Endodermal cell (in vitro differentiated cells): Measurements from ENCODE around the gene NCKAP5. TPM values are rescaled to one million over a fixed set of nuclear protein-coding genes. Genes with fewer than 3 reads are reported as not detected.

ENCODE experiments used
- DNase-seq: peaks from one replicate; pipeline ENCODE4 v3.0.0-alpha.2; 2017
- H3K27ac ChIP-seq: 2 replicates; pipeline ENCODE4 v1.5.1; 2013; ENCODE audit warnings: mild to moderate bottlenecking, low read depth, low read length, moderate library complexity
- H3K27me3 ChIP-seq: 2 replicates; pipeline ENCODE4 v1.6.1; 2013; ENCODE audit warnings: mild to moderate bottlenecking, low read length, moderate library complexity; ENCODE audit not compliant: insufficient read depth, control insufficient read depth, poor library complexity, severe bottlenecking
- H3K36me3 ChIP-seq: 2 replicates; pipeline ENCODE4 v1.7.0; 2013; ENCODE audit warnings: mild to moderate bottlenecking, low read length, moderate library complexity; ENCODE audit not compliant: control insufficient read depth, insufficient read depth
- H3K4me1 ChIP-seq: one replicate; pipeline ENCODE4 v1.7.0; 2013; ENCODE audit warnings: low read length; ENCODE audit not compliant: control insufficient read depth, insufficient read depth
- H3K4me3 ChIP-seq: 2 replicates; pipeline ENCODE4 v1.5.1; 2013; ENCODE audit warnings: mild to moderate bottlenecking, low read length, moderate library complexity
- H3K9ac ChIP-seq: 2 replicates; pipeline ENCODE4 v1.6.1; 2013; ENCODE audit warnings: mild to moderate bottlenecking, low read length, moderate library complexity; ENCODE audit not compliant: poor library complexity, severe bottlenecking; ENCODE audit errors: extremely low read depth
- H3K9me3 ChIP-seq: 2 replicates; pipeline ENCODE4 v1.6.1; 2013; ENCODE audit warnings: mild to moderate bottlenecking, low read length, moderate library complexity; ENCODE audit not compliant: control insufficient read depth
- H3K27ac Mint-ChIP-seq: 2 replicates; pipeline ENCODE4 v1.8.0; 2020; ENCODE audit warnings: mixed read lengths
- H3K27me3 Mint-ChIP-seq: 2 replicates; pipeline ENCODE4 v1.8.0; 2021; ENCODE audit warnings: mild to moderate bottlenecking, mixed read lengths; ENCODE audit not compliant: insufficient read depth
- H3K36me3 Mint-ChIP-seq: 2 replicates; pipeline ENCODE4 v1.8.0; 2020; ENCODE audit warnings: low read depth, mixed read lengths
- H3K4me1 Mint-ChIP-seq: 2 replicates; pipeline ENCODE4 v1.8.0; 2020; ENCODE audit warnings: mixed read lengths
- H3K4me3 Mint-ChIP-seq: 2 replicates; pipeline ENCODE4 v1.8.0; 2020; ENCODE audit warnings: mild to moderate bottlenecking, moderate library complexity, mixed read lengths
- H3K9me3 Mint-ChIP-seq: 2 replicates; pipeline ENCODE4 v1.8.0; 2020; ENCODE audit warnings: mild to moderate bottlenecking, mixed read lengths
- WGBS, 2 experiments: methylation state at CpG; one replicate each; pipeline versions ENCODE4 v1.1.5 to v1.1.7; 2013; ENCODE audit warnings: missing lambda C conversion rate in 2 of 2, mixed read lengths in 1 of 2; ENCODE audit not compliant: insufficient coverage in 1 of 2, insufficient read length in 1 of 2; 5-methylcytosine and 5-hydroxymethylcytosine counted together
- total RNA-seq, 2 donors: library from RNA; stranded (reverse); fragmentation: NEBNext Ultra II Directional in 1 of 2; extraction: Animal tissue kit (Norgen Biotek cat#: 25700) in 1 of 2; gene quantifications; 2 replicates in 1 of 2; 3 replicates in 1 of 2; pipeline ENCODE4 v1.2.1, GENCODE V29; 2021
- TF ChIP-seq, protein P1 (sequence below): fragments of 200-600 bp; sonication (generic); conservative IDR thresholded peaks from 2 replicates; pipeline ENCODE4 v1.5.0; 2021; ENCODE audit warnings: antibody characterized with exemption, mild to moderate bottlenecking

The NCKAP5 gene
- total RNA-seq, 2 donors from 2014 or later = 0.58 to 0.92 TPM

DNA sequence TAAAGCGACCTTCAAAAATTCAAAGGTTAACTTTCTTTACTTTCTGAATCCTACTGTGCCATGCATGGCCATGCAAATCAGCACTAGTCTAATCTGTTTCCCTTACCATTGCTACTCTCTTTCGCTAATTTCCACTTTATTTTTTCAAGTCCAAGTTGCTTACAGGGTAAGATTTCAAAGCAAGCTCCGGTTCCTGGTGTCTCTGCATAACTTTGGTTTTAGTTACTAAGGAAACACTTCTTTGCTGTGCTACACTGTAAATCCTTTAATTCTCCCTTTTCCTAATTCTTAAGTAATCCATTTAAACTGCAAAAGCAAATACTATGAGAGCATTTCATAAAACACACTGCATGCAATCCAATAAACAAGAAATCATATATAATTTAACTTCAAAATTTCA lies 514.7 kb downstream of the NCKAP5 start:
- TF ChIP-seq, protein P1, sequence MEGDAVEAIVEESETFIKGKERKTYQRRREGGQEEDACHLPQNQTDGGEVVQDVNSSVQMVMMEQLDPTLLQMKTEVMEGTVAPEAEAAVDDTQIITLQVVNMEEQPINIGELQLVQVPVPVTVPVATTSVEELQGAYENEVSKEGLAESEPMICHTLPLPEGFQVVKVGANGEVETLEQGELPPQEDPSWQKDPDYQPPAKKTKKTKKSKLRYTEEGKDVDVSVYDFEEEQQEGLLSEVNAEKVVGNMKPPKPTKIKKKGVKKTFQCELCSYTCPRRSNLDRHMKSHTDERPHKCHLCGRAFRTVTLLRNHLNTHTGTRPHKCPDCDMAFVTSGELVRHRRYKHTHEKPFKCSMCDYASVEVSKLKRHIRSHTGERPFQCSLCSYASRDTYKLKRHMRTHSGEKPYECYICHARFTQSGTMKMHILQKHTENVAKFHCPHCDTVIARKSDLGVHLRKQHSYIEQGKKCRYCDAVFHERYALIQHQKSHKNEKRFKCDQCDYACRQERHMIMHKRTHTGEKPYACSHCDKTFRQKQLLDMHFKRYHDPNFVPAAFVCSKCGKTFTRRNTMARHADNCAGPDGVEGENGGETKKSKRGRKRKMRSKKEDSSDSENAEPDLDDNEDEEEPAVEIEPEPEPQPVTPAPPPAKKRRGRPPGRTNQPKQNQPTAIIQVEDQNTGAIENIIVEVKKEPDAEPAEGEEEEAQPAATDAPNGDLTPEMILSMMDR = no peak
- no peaks in the 10 kb centered on the region for H3K36me3 Mint-ChIP-seq
- Histone ChIP-seq H3K4me1 (peaks cover 4% of the 10 kb centered on the region), H3K27me3 (no peaks in the 10 kb centered on the region), H3K9me3 (peaks cover 11% of the 10 kb centered on the region), H3K36me3 (no peaks in the 10 kb centered on the region), H3K9ac (no peak overlapping the region), H3K4me3 (no peak overlapping the region), H3K27ac (no peak overlapping the region)
- no peak overlapping the region for H3K27ac Mint-ChIP-seq
- H3K4me1 Mint-ChIP-seq = peaks cover 27% of the 10 kb centered on the region
- no peak overlapping the region for H3K4me3 Mint-ChIP-seq
- DNase-seq = no peak
- H3K27me3 Mint-ChIP-seq = peaks cover 12% of the 10 kb centered on the region
- 74 to 76% methylated on average over 2 to 3 of the region's 3 CpGs for WGBS, 2 experiments
- H3K9me3 Mint-ChIP-seq = no peaks in the 10 kb centered on the region

DNA sequence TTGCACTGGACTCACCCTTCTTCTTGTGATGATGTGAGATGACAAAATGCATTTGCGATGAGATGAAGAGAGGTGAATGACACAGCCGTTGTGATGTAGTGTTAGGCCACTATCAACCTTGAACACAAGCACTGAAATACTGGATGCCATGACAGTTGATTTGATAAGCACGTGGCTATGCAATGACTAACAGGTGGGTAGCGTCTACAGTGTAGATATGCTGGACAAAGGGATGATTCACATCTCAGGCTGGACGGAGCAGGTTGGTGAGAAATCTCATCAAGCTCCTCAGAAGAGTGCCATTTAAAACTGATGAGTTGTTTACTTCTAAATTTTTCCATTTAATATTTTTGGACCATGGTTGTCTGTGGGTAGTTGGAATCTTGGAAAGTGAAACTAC lies 522.5 kb downstream of the NCKAP5 start:
- no peak for DNase-seq
- TF ChIP-seq, protein P1 = no peak
- Mint-ChIP-seq H3K4me1 (peaks cover 7% of the 10 kb centered on the region), H3K9me3 (no peaks in the 10 kb centered on the region), H3K27ac (no peak overlapping the region), H3K27me3 (peaks cover 6% of the 10 kb centered on the region), H3K4me3 (no peak overlapping the region), H3K36me3 (no peaks in the 10 kb centered on the region)
- Histone ChIP-seq H3K36me3 (no peaks in the 10 kb centered on the region), H3K4me1 (no peaks in the 10 kb centered on the region), H3K27ac (no peak overlapping the region), H3K9ac (no peak overlapping the region), H3K27me3 (peaks cover 4% of the 10 kb centered on the region), H3K9me3 (peaks cover 3% of the 10 kb centered on the region), H3K4me3 (no peak overlapping the region)
- 91 to 100% methylated on average over 5 of the region's 5 CpGs for WGBS, 2 experiments

DNA sequence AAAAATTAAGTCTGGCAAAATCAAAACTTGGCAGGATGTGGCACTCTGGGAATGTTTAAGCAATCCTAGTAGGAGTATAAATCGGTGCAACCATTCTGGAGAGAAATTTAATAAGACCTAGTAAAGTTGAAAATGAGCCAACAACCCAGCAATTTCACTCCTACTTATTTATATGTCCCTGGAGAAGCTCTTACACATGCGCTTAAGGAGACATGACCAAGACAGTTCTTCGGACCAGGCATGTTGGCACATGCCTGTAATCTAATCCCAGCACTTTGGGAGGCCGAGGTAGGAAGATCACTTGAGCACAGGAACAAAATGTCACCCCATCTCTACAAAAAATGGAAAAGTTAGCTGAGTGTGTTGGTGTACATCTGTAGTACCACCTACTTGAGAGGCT lies 523.7 kb downstream of the NCKAP5 start:
- H3K9me3 Mint-ChIP-seq = no peaks in the 10 kb centered on the region

More for the DNA sequence above, 523.7 kb downstream of the NCKAP5 start:
- Histone ChIP-seq H3K36me3 (no peaks in the 10 kb centered on the region), H3K4me1 (no peaks in the 10 kb centered on the region), H3K4me3 (no peak overlapping the region), H3K27me3 (peaks cover 4% of the 10 kb centered on the region), H3K9me3 (peaks cover 2% of the 10 kb centered on the region), H3K9ac (no peak overlapping the region), H3K27ac (no peak overlapping the region)
- Mint-ChIP-seq H3K4me3 (no peak overlapping the region), H3K27me3 (peaks cover 6% of the 10 kb centered on the region), H3K27ac (no peak overlapping the region), H3K4me1 (no peaks in the 10 kb centered on the region), H3K36me3 (no peaks in the 10 kb centered on the region)
- TF ChIP-seq, protein P1 = no peak
- DNase-seq = no peak
- WGBS, 2 experiments = 91 to 97% methylated on average over 3 to 4 of the region's 4 CpGs
